HG03439 (cell line): ENCODE measurements around the gene AP1G1.
"Not testable (repeated sequence)": the region's sequence is repeated elsewhere in the genome, so short reads cannot be mapped to it uniquely, and the experiment has no call there.

Experiments used
- ATAC-seq: cut with Tn5 transposase; IDR thresholded peaks from one replicate; pipeline ENCODE4 v1.9.1; 2021; ENCODE audit warnings: mild to moderate bottlenecking, moderate library complexity; ENCODE audit not compliant: unreplicated experiment

The AP1G1 gene

DNA sequence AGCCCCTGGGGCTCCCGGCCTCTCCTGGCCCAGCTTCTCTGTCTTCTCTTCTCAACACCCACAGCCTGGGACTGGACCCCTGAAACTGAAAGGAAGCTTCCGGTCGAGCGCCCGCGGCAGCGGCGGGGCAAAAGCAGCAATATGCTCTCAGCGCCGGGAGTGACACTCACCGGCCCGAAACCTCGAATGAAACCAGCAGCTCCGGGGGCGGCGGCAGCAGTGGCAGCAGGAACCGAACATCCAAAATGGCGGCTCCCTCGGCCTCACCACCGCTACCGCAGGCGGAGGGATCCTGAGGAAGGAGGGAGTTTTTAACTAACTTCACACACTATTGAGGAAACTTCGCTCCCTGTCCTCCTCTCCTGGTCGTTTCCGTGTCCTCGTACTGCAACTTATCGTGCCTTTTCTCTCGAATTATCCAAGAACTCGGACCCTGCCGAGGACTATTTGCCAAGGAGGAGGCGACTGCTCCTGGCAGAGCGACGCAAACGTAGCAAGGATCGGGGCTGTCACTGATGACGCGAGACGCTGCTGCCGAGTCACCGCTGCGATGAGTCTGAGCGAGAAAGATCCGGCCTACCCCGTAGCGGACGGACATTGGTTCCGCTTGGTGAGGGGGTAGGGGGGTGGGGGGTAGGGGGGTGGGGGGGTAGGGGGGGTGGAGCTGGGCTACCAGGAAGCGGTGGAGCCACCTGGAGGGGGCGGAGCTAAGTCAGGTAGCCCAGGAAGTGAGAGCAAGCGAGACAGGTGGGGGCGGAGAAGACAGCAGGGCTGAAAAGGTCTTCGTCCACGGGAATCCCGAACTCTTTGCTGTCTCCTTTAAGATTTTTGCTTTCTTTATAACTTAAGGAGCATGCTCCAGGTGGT, at the start of gene AP1G1:
Gene AP1G1, minus strand, starts transcription at position 242 of the 867 bp plus-strand sequence. CDS start 19,355 bp downstream, outside the sequence.
- ATAC-seq: peak; percentile 80

DNA sequence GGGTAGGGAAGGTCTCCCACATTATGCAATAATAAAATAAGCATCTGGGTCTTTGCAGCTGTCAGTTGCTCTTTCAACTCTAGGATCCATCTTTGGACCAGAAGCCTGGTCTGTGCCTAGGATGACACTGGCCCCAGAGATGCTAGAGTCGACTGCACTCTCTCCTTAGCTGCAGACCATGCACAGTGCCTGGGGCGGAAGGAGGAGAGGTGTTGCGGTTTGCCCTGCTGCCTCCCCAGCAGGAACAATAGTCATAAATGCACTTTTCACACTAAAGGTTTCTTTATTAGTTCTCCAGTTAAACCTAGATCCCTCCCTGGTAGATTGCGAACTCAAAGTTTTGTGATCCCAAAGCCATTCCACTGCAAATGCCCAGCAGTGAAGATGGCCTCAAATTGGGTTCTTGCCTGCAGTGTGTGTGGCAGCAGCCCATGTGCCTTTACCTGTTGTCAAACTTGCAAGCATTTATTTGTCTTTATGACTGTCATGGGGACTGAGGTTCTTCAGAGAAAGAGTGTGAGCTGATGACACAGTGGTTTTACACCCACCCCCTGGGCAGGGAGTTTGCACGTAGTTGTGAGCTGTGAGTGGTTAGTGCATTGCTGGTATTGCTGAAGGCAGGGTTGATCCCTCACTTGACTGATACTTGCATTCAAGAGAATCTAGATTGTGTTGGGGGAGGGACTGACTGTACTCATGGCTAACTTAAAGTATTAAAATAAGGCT, 47.5 kb upstream of the AP1G1 start:
- no peak for ATAC-seq

DNA sequence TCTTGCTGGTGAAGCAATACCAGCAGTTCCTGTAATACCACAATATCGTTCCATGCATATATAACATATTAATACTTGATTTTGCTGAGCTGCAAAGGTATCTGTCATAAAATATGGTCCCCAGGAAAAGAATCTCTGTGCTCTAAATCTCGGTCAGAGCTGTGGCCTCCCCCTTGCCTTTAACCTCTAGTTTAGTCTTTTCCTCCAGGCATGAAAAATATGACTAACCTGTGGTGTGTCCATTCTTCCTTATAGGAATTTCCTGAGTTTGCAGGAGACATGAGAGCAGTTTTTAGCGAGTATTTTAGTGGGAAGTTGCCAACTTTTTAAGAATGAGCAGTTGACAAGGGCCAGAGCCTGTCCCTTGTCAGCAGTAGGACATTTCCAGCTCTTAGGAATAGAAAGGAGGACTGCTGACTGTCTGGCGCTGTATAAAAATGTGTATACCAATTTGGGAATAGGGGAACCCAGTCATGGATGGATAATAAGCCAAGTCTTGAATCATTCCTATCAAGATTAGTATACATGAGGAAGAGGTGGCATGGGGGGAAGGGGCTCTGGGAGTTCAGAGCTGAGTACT, 45.8 kb upstream of the AP1G1 start:
- no peak for ATAC-seq

DNA sequence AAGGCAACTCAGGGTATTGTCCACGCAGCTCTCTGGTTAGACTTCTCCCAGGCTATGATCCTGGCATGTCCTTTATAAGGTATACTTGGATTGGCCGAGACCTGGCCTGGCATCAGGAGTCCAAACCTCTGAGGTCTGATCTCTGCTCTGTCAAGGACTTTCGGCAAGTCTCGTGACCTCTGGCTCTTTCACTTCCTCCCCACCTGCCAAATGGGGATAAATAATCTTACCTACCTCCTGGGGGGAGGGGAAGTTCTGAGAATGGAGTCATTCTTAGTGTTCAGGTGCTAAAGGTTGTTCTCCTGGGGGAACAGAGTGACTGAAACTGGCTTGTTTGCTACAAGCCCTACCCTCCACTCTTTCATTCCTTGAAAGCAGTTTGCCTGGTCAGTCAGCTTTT, 44.8 kb upstream of the AP1G1 start:
- ATAC-seq: peak; percentile 58

DNA sequence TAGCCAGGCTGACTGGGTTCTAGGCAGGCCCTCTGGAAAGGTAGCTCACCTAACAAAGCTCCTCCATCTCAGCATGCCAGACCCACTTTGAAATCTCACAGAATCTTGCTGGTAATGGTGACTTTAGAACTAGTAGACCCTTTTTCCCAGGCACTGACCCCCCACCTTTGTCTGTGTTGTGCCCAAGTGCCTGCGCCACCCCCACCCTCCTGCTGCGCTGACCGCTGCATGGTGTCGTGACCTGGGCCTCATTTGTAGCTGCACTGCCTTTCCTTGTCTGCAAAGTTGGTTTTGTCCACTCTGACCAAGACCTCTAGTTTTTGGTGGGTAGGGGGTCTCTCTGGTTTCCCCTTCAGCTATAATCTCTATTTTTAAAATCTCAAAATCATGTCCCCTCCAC, 43.9 kb upstream of the AP1G1 start:
- no peak for ATAC-seq

DNA sequence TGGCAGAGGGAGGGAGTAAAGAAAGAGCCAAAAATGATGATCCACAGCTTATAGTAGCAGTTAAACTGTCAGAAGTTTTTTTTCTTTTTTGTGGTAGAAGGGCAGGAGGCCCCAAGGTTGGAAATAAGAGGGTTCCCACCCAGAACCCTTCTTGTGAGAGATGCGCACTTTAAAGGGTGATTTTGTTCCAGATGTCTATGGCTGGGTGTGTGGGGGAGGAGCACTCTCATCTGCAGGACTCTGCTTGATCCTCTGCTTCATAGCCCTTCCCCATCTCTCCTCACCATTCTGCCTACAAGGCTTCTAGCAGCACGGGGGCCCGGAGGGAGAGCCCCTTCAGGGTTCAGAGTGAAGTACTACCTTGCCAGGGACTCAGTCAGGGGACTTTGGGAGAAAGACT, 43.5 kb upstream of the AP1G1 start:
- ATAC-seq: no peak

DNA sequence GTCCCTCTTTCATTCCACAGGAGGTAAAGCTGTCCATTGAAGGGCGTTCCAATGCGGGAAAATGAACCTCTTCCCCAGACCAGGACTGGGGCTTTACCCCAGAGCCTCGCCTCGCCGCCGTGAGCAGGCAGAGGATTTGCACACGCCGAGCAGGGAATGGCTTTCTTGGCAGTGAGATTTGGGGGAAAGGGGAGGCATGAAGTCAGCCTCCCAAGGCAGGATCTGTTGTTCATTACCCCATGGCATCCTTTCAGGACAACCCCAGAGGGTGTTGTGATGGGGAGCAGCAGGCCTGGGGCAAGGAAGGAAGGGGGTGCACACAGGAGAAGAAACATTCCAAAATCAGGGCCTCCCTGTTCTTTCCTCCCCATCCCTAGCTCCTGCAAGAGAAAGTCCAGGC, 43.1 kb upstream of the AP1G1 start:
- no peak for ATAC-seq

DNA sequence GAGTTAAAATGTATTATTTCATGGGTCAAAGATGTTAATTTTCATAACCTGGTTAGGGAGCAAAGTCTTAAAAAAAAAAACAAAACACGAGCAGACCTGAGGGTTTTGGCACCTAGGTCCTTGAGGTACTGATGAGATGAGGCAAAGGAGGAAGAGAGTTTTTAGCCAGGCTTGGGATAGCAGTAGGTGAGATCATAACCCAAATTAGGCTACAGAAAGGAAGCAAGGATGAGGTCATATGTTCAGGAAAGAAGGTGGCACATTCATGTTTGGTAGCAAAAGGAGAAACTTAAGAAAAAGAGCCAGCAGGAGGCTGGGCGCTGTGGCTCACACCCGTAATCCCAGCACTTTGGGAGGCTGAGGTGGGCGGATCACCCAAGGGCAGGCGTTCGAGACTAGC, 40.0 kb upstream of the AP1G1 start:
- no peak for ATAC-seq

DNA sequence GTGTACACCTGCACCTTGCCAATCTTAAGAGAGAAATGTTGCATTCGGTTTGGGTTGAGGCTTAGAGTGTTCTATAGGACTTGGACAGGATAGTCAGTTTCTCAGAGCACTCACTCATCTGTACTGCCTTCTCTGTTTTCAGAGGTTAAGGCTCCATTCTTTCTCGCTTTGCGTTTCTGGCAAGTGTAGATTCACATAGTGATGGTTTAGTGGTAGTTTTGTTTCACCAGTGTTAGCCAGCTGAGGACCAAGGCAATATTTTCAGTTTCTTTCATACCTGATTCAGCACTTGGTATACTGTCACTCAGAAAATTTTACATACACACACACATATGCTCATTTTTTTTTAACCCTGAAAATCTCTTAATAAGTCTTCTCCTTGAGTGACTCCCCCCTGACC, 38.5 kb upstream of the AP1G1 start:
- no peak for ATAC-seq

DNA sequence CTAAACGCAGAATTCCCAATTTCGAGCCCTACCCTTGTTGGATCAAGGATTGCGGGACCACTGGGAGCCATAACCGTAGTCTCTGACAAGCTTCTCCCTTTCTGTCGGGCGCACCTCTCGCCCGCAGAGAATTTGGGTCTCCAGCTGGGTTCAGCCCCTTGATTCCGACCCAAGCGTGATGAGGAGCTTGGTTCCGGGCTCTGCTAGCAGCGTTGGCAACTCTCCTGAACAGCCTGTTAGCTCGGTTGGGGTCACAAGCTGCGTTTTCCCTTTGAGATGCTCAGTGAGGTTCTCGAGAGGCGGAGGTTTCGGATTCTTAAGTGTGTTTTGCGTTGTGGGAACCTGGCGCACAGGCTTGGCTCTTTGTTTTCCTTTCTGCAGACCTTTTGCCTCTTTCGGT, 37.8 kb upstream of the AP1G1 start:
- no peak for ATAC-seq

DNA sequence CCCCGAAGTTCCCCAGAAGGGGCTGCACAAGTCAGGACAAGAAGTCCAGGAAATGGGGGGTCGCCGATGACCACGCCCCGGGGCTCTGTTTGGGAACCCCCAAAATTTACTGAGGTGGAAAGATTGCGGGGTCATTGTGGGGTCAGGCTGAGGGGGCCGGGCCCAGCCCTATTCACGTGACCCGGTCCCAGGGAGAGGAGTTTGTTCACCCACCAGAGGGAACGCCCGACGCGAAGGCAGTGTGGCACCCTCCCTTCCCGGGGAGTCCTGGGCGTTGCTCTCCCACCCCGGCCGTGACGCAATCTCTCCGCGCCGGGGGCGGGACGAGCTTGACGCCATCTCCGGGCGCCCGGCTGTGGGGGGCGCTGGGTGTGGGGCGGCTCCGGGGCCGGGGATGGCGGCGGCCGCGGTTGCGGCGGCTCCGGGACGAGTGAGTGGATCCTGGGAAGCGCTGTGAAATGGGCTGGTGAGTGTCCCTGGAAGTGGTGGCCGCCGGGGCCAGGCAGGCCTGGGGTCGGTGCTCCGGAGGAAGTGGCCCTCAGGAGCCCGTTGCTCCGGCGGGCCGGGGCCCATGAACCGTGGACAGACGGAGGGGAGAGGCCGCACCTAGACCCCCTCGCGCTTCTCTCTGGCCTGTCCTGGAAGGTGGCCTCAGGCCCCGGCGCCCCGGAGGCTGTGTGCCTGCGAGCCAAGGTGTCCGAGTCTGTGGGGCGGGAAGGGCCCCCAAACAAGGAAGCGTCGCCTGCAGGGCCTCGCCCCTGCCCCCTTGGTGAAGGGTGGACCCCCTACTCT, 37.2 kb upstream of the AP1G1 start, which contains the start of gene ATXN1L:
Gene ATXN1L, plus strand, starts transcription at position 338 of the 792 bp plus-strand sequence. CDS start 3,765 bp downstream, outside the sequence.
- peak; percentile 63 for ATAC-seq

DNA sequence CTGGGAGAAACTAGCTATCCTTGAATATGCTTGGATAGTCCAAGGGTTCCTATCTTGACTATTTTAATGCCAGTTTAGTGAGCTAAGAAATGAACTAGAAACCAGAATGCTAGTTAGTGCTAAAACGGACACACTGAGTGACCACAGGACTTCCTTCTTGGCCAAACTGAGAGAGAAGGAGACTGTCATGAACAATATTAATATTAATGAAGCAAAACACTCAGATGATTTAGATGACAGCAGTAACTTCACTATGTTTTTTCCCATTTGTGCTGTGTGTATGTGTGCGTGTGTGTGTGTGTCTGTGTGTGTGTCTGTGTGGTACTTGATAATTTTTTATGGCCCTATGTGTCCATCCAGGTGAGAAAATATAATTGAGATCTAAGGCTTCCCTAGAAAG, 34.9 kb upstream of the AP1G1 start:
- ATAC-seq: no peak

DNA sequence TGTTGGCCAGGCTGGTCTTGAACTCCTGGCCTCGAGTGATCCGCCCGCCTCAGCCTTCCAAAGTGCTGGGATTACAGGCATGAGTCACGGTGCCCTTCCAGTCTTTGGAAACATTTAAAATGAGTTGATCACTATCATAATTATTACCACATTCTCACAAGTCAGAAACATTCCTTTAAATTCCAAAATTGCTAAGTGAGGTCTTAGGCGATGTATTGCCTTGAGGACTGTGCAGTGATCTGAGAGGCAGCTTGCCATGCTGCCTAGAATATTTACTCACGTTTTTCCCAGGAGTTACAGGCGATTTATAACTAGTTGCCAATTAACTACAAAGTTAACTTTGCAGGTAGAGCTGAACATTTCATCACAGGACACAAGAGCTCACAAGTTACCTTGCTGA, 31.4 kb upstream of the AP1G1 start:
- ATAC-seq: no peak

DNA sequence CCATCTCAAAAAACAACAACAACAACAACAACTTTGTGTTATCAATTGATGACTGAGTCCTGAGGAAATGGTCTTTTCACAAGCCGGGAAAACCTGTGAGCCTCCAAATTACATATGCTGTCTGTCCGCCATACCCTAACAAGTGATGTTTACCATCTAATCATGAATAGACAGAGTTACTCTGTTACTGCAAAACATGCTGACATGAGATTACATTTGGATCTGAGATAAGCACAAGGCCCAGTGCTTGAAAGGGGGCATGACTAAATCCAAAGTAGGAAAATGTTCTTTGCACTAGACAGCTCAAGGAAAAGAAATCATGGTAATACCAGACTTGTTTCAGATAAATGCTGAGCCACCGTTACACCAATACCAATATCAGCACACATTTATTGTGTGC, 28.5 kb upstream of the AP1G1 start:
- ATAC-seq: no peak

DNA sequence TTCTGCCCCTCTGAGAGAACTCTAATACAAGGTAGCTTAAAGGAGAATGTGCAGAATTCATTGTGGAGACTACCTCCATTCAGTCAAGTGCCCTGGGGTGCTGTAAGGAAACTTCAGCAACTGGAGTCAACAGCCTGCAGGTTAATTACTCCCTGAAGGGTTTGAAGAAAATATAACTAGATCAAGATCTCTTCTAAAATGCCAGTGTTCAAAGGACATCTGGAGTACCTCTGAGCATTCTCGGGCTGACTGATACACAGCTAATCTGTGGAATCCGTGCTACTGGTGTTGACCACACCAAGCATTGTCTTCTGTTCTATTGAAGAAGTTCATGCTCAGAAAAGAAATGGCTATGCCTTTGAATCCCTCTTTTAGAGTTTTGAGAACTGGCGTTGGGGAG, 25.7 kb upstream of the AP1G1 start:
- no peak for ATAC-seq

DNA sequence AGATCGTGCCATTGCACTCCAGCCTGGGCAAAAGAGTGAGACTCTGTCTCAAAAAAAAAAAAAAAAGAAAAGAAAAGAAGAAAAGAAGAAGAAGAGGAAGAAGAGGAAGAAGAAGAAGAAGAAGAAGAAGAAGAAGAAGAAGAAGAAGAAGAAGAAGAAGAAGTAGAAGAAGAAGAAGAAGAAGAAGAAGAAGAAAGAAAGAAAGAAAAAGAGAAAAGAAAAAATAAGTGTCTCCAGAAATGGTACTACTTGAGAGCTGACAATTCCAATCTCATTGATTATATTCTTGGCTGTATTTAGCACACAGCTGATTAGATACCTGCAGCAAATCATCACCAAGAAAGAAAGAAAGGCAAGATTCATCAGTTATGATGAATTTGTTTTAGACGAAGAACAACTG, 23.5 kb upstream of the AP1G1 start:
- ATAC-seq: not testable (repeated sequence)

DNA sequence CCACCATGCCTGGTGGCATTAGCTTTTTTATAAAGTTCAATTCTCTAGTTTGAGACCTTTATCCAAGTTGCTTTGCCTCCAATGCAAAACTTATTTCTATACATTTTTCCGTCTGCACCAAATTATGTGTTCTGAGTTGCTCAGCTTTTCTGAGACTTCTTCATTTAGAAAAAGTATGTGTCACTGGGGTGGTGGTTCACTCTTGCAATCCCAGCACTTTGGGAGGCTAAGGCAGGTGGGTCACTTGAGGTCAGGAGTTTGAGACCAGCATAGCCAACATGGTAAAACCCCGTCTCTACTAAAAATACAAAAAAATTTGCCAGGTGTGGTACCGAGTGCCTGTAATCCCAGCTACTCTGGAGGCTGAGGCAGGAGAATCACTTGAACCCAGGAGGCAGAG, 23.1 kb upstream of the AP1G1 start:
- not testable (repeated sequence) for ATAC-seq

DNA sequence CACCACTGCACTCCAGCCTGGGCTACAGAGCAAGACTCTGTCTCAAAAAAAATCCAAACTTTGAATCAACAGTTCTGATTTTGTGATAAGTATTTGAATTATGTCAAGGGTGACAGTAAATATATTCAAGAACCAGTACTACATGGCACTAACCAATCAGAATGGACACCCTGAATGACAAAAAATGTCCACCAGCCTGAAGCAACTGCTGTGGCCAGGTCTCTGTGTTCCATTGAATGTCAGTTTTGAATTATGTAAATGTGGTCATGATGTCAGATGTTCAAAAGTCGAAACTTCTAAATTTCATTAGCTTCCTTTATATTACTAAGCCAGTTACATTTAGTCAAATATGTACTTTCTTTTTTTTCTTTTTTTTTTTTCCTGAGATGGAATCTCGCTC, 21.7 kb upstream of the AP1G1 start:
- ATAC-seq: no peak

DNA sequence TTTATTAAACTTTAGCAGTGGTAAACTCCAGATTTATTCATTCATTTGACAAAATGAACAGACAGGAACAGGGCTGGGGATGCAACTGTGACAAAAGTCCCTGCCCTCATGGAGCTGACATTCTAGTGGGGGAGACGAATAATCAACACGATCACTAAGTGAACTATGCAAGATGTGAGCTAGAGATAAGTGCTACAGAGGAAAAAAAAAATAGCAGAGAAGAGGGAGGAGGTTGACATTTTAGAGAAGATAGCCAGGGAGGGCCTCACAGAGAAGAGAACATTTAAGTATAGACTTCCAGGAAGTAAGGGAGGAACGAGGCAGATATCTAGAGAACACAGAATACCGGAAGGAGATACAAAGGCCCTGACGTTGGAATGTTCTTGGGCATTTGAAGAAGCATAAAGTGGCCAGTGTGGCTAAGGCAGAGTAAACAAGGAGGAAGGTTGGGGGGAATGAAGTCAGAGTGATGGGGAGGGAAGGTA, 17.9 kb upstream of the AP1G1 start:
- no peak for ATAC-seq

DNA sequence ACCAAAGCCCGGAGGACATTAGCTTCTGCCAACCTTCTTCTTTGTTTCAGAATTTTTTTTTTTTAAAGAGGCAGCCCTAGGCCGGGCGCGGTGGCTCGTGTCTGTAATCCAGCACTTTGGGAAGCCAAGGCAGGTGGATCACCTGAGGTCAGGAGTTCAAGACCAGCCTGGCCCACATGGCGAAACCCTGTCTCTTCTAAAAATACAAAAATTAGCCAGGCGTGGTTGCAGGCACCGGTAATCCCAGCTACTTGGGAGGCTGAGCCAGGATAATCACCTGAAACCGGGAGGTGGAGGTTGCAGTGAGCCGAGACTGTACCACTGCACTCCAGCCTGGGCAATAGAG, 8.5 kb upstream of the AP1G1 start:
- peak; percentile 16 for ATAC-seq

DNA sequence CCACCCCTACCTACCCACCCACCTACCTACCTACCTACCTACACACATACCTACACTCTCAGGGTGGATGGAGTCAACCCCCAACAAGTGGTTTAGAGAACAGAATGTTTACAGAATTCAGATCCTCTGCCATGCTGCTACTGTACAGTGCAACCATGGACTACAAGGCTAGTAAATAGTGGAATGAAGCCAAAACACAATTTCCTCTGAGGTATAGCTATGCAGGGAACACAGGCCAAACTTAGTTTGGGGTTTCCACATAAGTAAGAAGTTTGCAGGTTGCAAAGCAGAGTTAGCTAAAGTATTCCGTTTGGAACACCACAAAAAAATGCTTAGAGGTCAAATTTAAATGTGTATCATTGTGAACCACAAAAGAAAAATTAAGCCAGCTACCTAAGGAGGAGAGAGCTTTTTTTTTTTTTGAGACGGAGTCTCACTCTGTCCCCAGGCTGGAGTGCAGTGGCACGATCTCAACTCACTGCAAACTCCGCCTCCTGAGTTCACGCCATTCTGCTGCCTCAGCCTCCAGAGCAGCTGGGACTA, 2.7 kb upstream of the AP1G1 start:
- ATAC-seq: no peak
